GM18517 (cell line): ENCODE results near the gene ZBTB9.

ENCODE experiments used
- ATAC-seq: cut with Tn5 transposase; IDR thresholded peaks from one replicate; pipeline ENCODE4 v1.9.1; 2021; ENCODE audit warnings: mild to moderate bottlenecking, moderate library complexity; ENCODE audit not compliant: unreplicated experiment

The ZBTB9 gene

GRCh38 chr6:33454009-33454946, at the start of gene ZBTB9:
Gene ZBTB9, plus strand, starts transcription at chr6:33454576. Its CDS starts 525 bp downstream, at chr6:33455101.
- peak; percentile 92 for ATAC-seq

- no peak for ATAC-seq
Measured at GRCh38 chr6:33404884-33405283, 49.5 kb upstream of the ZBTB9 start.

- ATAC-seq = no peak
Measured at GRCh38 chr6:33405386-33405940, 48.9 kb upstream of the ZBTB9 start.

- no peak for ATAC-seq
Measured at GRCh38 chr6:33406126-33406525, 48.2 kb upstream of the ZBTB9 start.

- no peak for ATAC-seq
Measured at GRCh38 chr6:33407132-33407718, 47.2 kb upstream of the ZBTB9 start.

GRCh38 chr6:33410050-33410710, 44.2 kb upstream of the ZBTB9 start:
- ATAC-seq = peak; percentile 69

- ATAC-seq = peak; percentile 32
Measured at GRCh38 chr6:33410711-33411631, 43.4 kb upstream of the ZBTB9 start, which contains the start of gene PHF1. Gene PHF1, plus strand, starts transcription at chr6:33411014. Its CDS starts 1,250 bp downstream, at chr6:33412264.

- no peak for ATAC-seq
Measured at GRCh38 chr6:33411632-33412005, 42.8 kb upstream of the ZBTB9 start.

- no peak for ATAC-seq
Measured at GRCh38 chr6:33412140-33413009, 42.0 kb upstream of the ZBTB9 start.

- no peak for ATAC-seq
Measured at GRCh38 chr6:33413241-33414120, 40.9 kb upstream of the ZBTB9 start.

- no peak for ATAC-seq
Measured at GRCh38 chr6:33414592-33415271, 39.6 kb upstream of the ZBTB9 start.

GRCh38 chr6:33415831-33416230, 38.5 kb upstream of the ZBTB9 start:
- ATAC-seq = no peak

GRCh38 chr6:33416386-33417127, 37.8 kb upstream of the ZBTB9 start:
- ATAC-seq = no peak

GRCh38 chr6:33417128-33417902, 37.1 kb upstream of the ZBTB9 start:
- no peak for ATAC-seq

GRCh38 chr6:33417903-33418689, 36.3 kb upstream of the ZBTB9 start, which contains the start of gene CUTA:
Gene CUTA, minus strand, starts transcription at chr6:33418107. Its CDS starts 107 bp downstream, at chr6:33418000.
- peak; percentile 85 for ATAC-seq
